H1 (cell line): Measurements from ENCODE around the gene CALHM3. TPM values are rescaled to one million over a fixed set of nuclear protein-coding genes. Genes with fewer than 3 reads are reported as not detected.

Experiments used
- ASH2L ChIP-seq: fragments of 200-600, 300-600 bp; sonication (generic); IDR thresholded peaks from one replicate; pipeline ENCODE4 v1.7.1; 2017; ENCODE audit warnings: low read length
- EGR1 ChIP-seq: IDR thresholded peaks from 2 replicates; pipeline ENCODE4 v1.6.1; 2011; ENCODE audit warnings: low read depth, low read length, borderline replicate concordance
- EP300 ChIP-seq, 2 experiments: IDR thresholded peaks; 1 replicate in 1 of 2; 2 replicates in 1 of 2; pipeline ENCODE4 v1.6.1; 2011 to 2012; ENCODE audit warnings: low read depth in 2 of 2, low read length in 2 of 2, mild to moderate bottlenecking in 2 of 2, borderline replicate concordance in 1 of 2, inconsistent platforms in 1 of 2, moderate library complexity in 1 of 2
- HDAC2 ChIP-seq, 2 experiments: fragments of 300-600 bp in 1 of 2; sonication (generic) in 1 of 2; IDR thresholded peaks; 2 replicates each; pipeline ENCODE4 v1.6.1; 2011 to 2012; ENCODE audit warnings: low read depth in 2 of 2, low read length in 2 of 2, mild to moderate bottlenecking in 2 of 2, moderate library complexity in 2 of 2, borderline replicate concordance in 1 of 2, inconsistent platforms in 1 of 2
- JUND ChIP-seq: IDR thresholded peaks from 2 replicates; pipeline ENCODE4 v1.6.1; 2011; ENCODE audit warnings: mild to moderate bottlenecking, improper control_type of control experiment, low read length
- KDM1A ChIP-seq: fragments of 200-600, 300-600 bp; sonication (generic); IDR thresholded peaks from 2 replicates; pipeline ENCODE4 v1.7.1; 2016; ENCODE audit warnings: mild to moderate bottlenecking, low read length, borderline replicate concordance
- KDM4A ChIP-seq: IDR thresholded peaks from one replicate; pipeline ENCODE4 v1.7.1; 2012; ENCODE audit warnings: low read depth, mild to moderate bottlenecking, moderate library complexity, low read length, inconsistent platforms; ENCODE audit not compliant: severe bottlenecking
- KDM5A ChIP-seq: fragments of 200-600 bp; IDR thresholded peaks from 2 replicates; pipeline ENCODE4 v1.7.1; 2012; ENCODE audit warnings: mild to moderate bottlenecking, low read length, inconsistent platforms, mixed read lengths
- POLR2AphosphoS5 ChIP-seq: IDR thresholded peaks from 2 replicates; pipeline ENCODE4 v1.6.1; 2011; ENCODE audit warnings: low read depth, low read length
- POU5F1 ChIP-seq: IDR thresholded peaks from 2 replicates; pipeline ENCODE4 v1.6.1; 2011; ENCODE audit warnings: low read depth, mild to moderate bottlenecking, low read length, moderate library complexity
- TAF7 ChIP-seq: optimal IDR thresholded peaks from 2 replicates; pipeline ENCODE3; 2011; ENCODE audit warnings: low read depth, mild to moderate bottlenecking, inconsistent platforms, low read length, moderate library complexity, borderline replicate concordance
- polyA plus RNA-seq, 7 experiments: library from polyadenylated mRNA; depleted of rRNA in 3 of 7; stranded (reverse) in 5 of 7; unstranded in 2 of 7; fragments of >200 nt in 5 of 7; fragments of 200-250 nt in 2 of 7; gene quantifications; 1 replicate in 5 of 7; 2 replicates in 1 of 7; 4 replicates in 1 of 7; pipeline versions ENCODE4 v1.2.1 to v1.2.3, GENCODE V29; 2011 to 2013; ENCODE audit warnings: missing spikeins in 2 of 7, mixed read lengths in 2 of 7
- total RNA-seq: library from RNA; stranded (reverse); fragmentation: NEBNext Ultra II Directional; extraction: Animal tissue kit (Norgen Biotek cat#: 25700); gene quantifications from 2 replicates; pipeline ENCODE4 v1.2.1, GENCODE V29; 2021
- TF ChIP-seq, protein P1 (sequence below): fragments of 300-600 bp; sonication (generic); IDR thresholded peaks from 2 replicates; pipeline ENCODE4 v1.7.1; 2012; ENCODE audit warnings: low read length, moderate library complexity, mild to moderate bottlenecking, inconsistent platforms; ENCODE audit not compliant: insufficient replicate concordance

The CALHM3 gene
- total and polyA plus RNA-seq, 2 of the 8 experiments (the other 6 are each of a cell fraction or from before 2014, with no cell fraction given): 0.17 to 0.60 TPM

DNA sequence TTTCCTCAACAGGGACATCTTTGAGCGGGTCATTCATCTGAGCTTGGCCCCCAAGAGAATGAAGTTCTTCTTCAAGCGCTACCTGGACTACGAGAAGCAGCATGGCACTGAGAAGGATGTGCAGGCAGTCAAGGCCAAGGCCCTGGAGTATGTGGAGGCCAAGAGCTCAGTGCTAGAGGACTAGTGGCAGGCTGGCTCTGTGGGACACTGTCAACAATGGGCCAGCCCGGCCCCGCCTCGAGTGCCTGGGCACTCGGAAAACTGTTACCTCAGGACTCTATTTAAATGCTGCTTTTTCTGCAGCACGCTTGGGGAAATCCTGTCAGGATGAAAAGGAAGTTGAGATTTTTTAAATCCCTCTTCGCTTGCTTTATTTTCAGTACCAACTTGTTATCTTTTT lies 33.7 kb downstream of the CALHM3 start (continued):
- TF ChIP-seq, protein P1, sequence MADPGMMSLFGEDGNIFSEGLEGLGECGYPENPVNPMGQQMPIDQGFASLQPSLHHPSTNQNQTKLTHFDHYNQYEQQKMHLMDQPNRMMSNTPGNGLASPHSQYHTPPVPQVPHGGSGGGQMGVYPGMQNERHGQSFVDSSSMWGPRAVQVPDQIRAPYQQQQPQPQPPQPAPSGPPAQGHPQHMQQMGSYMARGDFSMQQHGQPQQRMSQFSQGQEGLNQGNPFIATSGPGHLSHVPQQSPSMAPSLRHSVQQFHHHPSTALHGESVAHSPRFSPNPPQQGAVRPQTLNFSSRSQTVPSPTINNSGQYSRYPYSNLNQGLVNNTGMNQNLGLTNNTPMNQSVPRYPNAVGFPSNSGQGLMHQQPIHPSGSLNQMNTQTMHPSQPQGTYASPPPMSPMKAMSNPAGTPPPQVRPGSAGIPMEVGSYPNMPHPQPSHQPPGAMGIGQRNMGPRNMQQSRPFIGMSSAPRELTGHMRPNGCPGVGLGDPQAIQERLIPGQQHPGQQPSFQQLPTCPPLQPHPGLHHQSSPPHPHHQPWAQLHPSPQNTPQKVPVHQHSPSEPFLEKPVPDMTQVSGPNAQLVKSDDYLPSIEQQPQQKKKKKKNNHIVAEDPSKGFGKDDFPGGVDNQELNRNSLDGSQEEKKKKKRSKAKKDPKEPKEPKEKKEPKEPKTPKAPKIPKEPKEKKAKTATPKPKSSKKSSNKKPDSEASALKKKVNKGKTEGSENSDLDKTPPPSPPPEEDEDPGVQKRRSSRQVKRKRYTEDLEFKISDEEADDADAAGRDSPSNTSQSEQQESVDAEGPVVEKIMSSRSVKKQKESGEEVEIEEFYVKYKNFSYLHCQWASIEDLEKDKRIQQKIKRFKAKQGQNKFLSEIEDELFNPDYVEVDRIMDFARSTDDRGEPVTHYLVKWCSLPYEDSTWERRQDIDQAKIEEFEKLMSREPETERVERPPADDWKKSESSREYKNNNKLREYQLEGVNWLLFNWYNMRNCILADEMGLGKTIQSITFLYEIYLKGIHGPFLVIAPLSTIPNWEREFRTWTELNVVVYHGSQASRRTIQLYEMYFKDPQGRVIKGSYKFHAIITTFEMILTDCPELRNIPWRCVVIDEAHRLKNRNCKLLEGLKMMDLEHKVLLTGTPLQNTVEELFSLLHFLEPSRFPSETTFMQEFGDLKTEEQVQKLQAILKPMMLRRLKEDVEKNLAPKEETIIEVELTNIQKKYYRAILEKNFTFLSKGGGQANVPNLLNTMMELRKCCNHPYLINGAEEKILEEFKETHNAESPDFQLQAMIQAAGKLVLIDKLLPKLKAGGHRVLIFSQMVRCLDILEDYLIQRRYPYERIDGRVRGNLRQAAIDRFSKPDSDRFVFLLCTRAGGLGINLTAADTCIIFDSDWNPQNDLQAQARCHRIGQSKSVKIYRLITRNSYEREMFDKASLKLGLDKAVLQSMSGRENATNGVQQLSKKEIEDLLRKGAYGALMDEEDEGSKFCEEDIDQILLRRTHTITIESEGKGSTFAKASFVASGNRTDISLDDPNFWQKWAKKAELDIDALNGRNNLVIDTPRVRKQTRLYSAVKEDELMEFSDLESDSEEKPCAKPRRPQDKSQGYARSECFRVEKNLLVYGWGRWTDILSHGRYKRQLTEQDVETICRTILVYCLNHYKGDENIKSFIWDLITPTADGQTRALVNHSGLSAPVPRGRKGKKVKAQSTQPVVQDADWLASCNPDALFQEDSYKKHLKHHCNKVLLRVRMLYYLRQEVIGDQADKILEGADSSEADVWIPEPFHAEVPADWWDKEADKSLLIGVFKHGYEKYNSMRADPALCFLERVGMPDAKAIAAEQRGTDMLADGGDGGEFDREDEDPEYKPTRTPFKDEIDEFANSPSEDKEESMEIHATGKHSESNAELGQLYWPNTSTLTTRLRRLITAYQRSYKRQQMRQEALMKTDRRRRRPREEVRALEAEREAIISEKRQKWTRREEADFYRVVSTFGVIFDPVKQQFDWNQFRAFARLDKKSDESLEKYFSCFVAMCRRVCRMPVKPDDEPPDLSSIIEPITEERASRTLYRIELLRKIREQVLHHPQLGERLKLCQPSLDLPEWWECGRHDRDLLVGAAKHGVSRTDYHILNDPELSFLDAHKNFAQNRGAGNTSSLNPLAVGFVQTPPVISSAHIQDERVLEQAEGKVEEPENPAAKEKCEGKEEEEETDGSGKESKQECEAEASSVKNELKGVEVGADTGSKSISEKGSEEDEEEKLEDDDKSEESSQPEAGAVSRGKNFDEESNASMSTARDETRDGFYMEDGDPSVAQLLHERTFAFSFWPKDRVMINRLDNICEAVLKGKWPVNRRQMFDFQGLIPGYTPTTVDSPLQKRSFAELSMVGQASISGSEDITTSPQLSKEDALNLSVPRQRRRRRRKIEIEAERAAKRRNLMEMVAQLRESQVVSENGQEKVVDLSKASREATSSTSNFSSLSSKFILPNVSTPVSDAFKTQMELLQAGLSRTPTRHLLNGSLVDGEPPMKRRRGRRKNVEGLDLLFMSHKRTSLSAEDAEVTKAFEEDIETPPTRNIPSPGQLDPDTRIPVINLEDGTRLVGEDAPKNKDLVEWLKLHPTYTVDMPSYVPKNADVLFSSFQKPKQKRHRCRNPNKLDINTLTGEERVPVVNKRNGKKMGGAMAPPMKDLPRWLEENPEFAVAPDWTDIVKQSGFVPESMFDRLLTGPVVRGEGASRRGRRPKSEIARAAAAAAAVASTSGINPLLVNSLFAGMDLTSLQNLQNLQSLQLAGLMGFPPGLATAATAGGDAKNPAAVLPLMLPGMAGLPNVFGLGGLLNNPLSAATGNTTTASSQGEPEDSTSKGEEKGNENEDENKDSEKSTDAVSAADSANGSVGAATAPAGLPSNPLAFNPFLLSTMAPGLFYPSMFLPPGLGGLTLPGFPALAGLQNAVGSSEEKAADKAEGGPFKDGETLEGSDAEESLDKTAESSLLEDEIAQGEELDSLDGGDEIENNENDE: no peak
- TF ChIP-seq KDM5A: no peak
- TF ChIP-seq EP300 (IDR thresholded peaks at IDR 0.05; ENCODE audit: borderline replicate concordance in 1 of 2, low read depth in 2 of 2, low read length in 2 of 2): no peak
- TF ChIP-seq TAF7: no peak
- TF ChIP-seq EGR1: no peak
- TF ChIP-seq ASH2L: no peak
- TF ChIP-seq HDAC2 (IDR thresholded peaks at IDR 0.05; ENCODE audit: borderline replicate concordance in 1 of 2, low read depth in 2 of 2, low read length in 2 of 2): no peak
- TF ChIP-seq JUND: no peak
- TF ChIP-seq POLR2AphosphoS5: no peak
- no peak for TF ChIP-seq KDM1A
- TF ChIP-seq KDM4A: no peak
- TF ChIP-seq POU5F1: no peak
